Duodenal mucosa (tissue), 2 donors: ENCODE data around the gene RPL6.
"Not testable (repeated sequence)": the region's sequence is repeated elsewhere in the genome, so short reads cannot be mapped to it uniquely, and the experiment has no call there.

Source experiments
- H3K27ac ChIP-seq: one replicate; pipeline ENCODE4 v1.7.0; 2013; ENCODE audit warnings: low read depth, low read length
- H3K27me3 ChIP-seq, 2 donors: one replicate each; pipeline ENCODE4 v1.7.0; 2013; ENCODE audit warnings: low read length in 2 of 2, control low read depth in 1 of 2; ENCODE audit not compliant: insufficient read depth in 2 of 2, control insufficient read depth in 1 of 2
- H3K36me3 ChIP-seq, 2 donors: one replicate each; pipeline ENCODE4 v1.7.0; 2013; ENCODE audit warnings: low read length in 2 of 2, control low read depth in 1 of 2; ENCODE audit not compliant: insufficient read depth in 2 of 2, control insufficient read depth in 1 of 2
- H3K4me1 ChIP-seq, 2 donors: one replicate each; pipeline ENCODE4 v1.7.0; 2013; ENCODE audit warnings: low read length in 2 of 2, control low read depth in 1 of 2; ENCODE audit not compliant: insufficient read depth in 2 of 2, control insufficient read depth in 1 of 2
- H3K4me3 ChIP-seq, 2 donors: one replicate each; pipeline ENCODE4 v1.7.0; 2013; ENCODE audit warnings: low read length in 2 of 2, low read depth in 1 of 2
- H3K9ac ChIP-seq, 2 donors: one replicate each; pipeline ENCODE4 v1.7.0; 2013; ENCODE audit warnings: low read length in 2 of 2, low read depth in 1 of 2
- H3K9me3 ChIP-seq, 2 donors: one replicate each; pipeline ENCODE4 v1.7.0; 2013; ENCODE audit warnings: low read length in 2 of 2, control low read depth in 1 of 2; ENCODE audit not compliant: control insufficient read depth in 1 of 2

Gene RPL6

DNA sequence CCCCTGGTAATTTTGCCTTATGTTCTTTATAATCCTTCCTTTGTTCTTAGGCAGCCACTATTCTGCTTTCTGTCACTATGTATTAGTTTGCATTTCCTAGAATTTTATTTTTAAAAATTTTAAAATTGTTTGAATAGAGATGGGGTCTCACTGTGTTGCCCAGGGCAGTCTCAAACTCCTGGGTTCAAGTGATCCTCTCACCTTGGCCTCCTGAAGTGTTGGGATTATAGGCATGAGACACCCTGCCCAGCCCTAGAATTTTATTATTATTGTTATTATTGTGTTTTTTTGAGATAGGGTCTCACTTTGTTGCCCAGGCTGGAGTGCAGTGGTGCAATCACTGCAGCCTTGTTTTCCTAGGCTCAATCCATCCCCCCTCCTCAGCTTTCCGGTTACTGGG is 12.0 kb upstream of the RPL6 start:
- no peaks in the 10 kb centered on the region for H3K9me3 ChIP-seq
- H3K4me1 ChIP-seq, result peaks cover 9 to 11% of the 10 kb centered on the region in 2 donors
- H3K36me3 ChIP-seq, result no peaks in the 10 kb centered on the region
- H3K27me3 ChIP-seq, result no peaks in the 10 kb centered on the region
- H3K4me3 ChIP-seq, result no peak overlapping the region
- H3K9ac ChIP-seq, result peak overlapping the region in 1 of 2 donors; percentile 9
- no peak overlapping the region for H3K27ac ChIP-seq

DNA sequence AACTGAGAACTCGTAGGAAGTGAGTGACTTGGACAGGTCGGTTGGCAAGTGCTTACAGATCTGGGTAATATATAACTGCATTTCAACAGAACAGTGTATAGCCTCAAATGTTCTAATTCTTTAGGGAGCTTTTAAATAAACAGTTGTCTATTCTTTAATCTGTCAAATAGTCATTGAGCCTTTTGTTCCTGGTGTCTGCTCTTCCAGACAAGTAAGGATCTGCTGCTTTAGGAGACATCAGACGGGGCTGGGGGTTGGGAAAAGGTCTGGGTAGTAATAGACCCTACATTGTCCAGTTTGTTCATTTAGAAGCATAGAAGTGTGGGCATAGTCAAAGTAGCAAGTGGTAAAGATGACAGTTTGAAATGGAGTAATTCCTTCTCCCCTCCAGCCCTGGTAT is 11.3 kb upstream of the RPL6 start:
- H3K27me3 ChIP-seq, result no peaks in the 10 kb centered on the region
- peak overlapping the region in 1 of 2 donors; percentile 9 for H3K9ac ChIP-seq
- no peaks in the 10 kb centered on the region for H3K9me3 ChIP-seq
- no peak overlapping the region for H3K27ac ChIP-seq
- peaks cover 9 to 11% of the 10 kb centered on the region in 2 donors for H3K4me1 ChIP-seq
- no peaks in the 10 kb centered on the region for H3K36me3 ChIP-seq
- no peak overlapping the region for H3K4me3 ChIP-seq

- H3K9me3 ChIP-seq, result no peaks in the 10 kb centered on the region
- no peaks in the 10 kb centered on the region for H3K36me3 ChIP-seq
- peak overlapping the region; percentile 96 to 97 for H3K4me3 ChIP-seq
- no peaks in the 10 kb centered on the region for H3K27me3 ChIP-seq
- peaks cover 9 to 11% of the 10 kb centered on the region in 2 donors for H3K4me1 ChIP-seq
- H3K9ac ChIP-seq, result peak overlapping the region; percentile 78 to 85
- H3K27ac ChIP-seq, result peak overlapping the region; percentile 92
Observed at GRCh38 chr12:112419297-112420133, 10.1 kb upstream of the RPL6 start.

GRCh38 chr12:112418608-112419296 is 9.3 kb upstream of the RPL6 start, which contains the start of gene PTPN11:
Gene PTPN11, plus strand, starts transcription at chr12:112418947. Its CDS starts 165 bp downstream, at chr12:112419112.
- H3K4me3 ChIP-seq, result peak within 1 kb of the TSS; percentile 96 to 97
- no peaks in the 10 kb centered on the region for H3K27me3 ChIP-seq
- H3K4me1 ChIP-seq, result peaks cover 9 to 11% of the 10 kb centered on the region in 2 donors
- H3K9ac ChIP-seq, result peak within 1 kb of the TSS; percentile 85 to 91
- H3K27ac ChIP-seq, result peak within 1 kb of the TSS; percentile 92
- H3K36me3 ChIP-seq, result no peaks in the 10 kb centered on the region
- H3K9me3 ChIP-seq, result no peaks in the 10 kb centered on the region

- peak overlapping the region; percentile 85 to 91 for H3K9ac ChIP-seq
- no peaks in the 10 kb centered on the region for H3K9me3 ChIP-seq
- peak overlapping the region; percentile 96 to 97 for H3K4me3 ChIP-seq
- H3K36me3 ChIP-seq, result no peaks in the 10 kb centered on the region
- no peaks in the 10 kb centered on the region for H3K27me3 ChIP-seq
- H3K27ac ChIP-seq, result peak overlapping the region; percentile 92
- H3K4me1 ChIP-seq, result peaks cover 9 to 11% of the 10 kb centered on the region in 2 donors
Observed at GRCh38 chr12:112418273-112418607, 8.8 kb upstream of the RPL6 start.

GRCh38 chr12:112415457-112415856 is 6.1 kb upstream of the RPL6 start:
- not testable (repeated sequence) for H3K9me3 ChIP-seq, H3K4me1 ChIP-seq

GRCh38 chr12:112413855-112414625 is 4.6 kb upstream of the RPL6 start:
- no peaks in the 10 kb centered on the region for H3K36me3 ChIP-seq
- no peaks in the 10 kb centered on the region for H3K9me3 ChIP-seq
- H3K27ac ChIP-seq, result no peak overlapping the region
- H3K9ac ChIP-seq, result no peak overlapping the region
- H3K4me1 ChIP-seq, result no peaks in the 10 kb centered on the region
- no peak overlapping the region for H3K4me3 ChIP-seq
- H3K27me3 ChIP-seq, result no peaks in the 10 kb centered on the region

More at GRCh38 chr12:112415457-112415856, 6.1 kb upstream of the RPL6 start:
- not testable (repeated sequence) for H3K27ac ChIP-seq, H3K27me3 ChIP-seq, H3K4me3 ChIP-seq, H3K9ac ChIP-seq, H3K36me3 ChIP-seq

GRCh38 chr12:112409906-112410244 is 470 bp upstream of the RPL6 start:
- Histone ChIP-seq H3K9ac (no peak overlapping the region), H3K4me1 (peaks cover 15 to 17% of the 10 kb centered on the region in 2 donors), H3K27ac (no peak overlapping the region), H3K36me3 (peaks cover 30 to 33% of the 10 kb centered on the region in 2 donors), H3K4me3 (no peak overlapping the region), H3K27me3 (no peaks in the 10 kb centered on the region), H3K9me3 (no peaks in the 10 kb centered on the region)

DNA sequence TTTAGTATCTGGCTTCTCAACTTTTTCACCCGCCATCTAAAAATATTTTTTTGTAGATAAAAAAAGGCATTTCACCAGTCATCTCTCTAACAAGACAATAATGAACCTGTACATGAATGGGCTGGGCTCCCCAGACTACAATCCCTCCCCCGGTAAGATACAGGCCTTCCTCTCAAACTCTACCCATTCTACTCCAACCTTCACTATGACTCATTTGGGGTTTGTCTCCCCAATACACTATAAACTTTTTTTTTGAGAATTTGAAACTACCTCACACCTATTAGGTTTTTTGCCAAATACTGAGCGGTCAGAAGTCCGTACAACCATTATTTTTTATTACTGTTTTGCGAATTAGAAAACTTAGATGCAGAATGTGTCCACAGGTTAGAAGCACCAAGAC is 784 bp downstream of the RPL6 start:
- no peaks in the 10 kb centered on the region for H3K27me3 ChIP-seq
- H3K9me3 ChIP-seq, result no peaks in the 10 kb centered on the region
- peak overlapping the region; percentile 83 for H3K27ac ChIP-seq
- H3K4me1 ChIP-seq, result peaks cover 15 to 17% of the 10 kb centered on the region in 2 donors
- H3K9ac ChIP-seq, result peak overlapping the region; percentile 93
- peak overlapping the region; percentile 86 to 99 for H3K4me3 ChIP-seq
- H3K36me3 ChIP-seq, result peaks cover 35 to 41% of the 10 kb centered on the region in 2 donors

- Histone ChIP-seq H3K36me3 (peaks cover 35 to 41% of the 10 kb centered on the region in 2 donors), H3K4me1 (peaks cover 15 to 17% of the 10 kb centered on the region in 2 donors), H3K9ac (peak overlapping the region; percentile 17 to 93), H3K4me3 (peak overlapping the region; percentile 86 to 99)
- H3K27ac ChIP-seq, H3K9me3 ChIP-seq, H3K27me3 ChIP-seq: not testable (repeated sequence)
Observed at GRCh38 chr12:112407683-112408082, 1.7 kb downstream of the RPL6 start.
